HG03521 (cell line): ENCODE measurements around the gene SIRPA.

ENCODE experiments used
- ATAC-seq: cut with Tn5 transposase; IDR thresholded peaks from one replicate; pipeline ENCODE4 v1.9.1; 2021; ENCODE audit warnings: mild to moderate bottlenecking, moderate library complexity; ENCODE audit not compliant: unreplicated experiment

SIRPA gene

DNA sequence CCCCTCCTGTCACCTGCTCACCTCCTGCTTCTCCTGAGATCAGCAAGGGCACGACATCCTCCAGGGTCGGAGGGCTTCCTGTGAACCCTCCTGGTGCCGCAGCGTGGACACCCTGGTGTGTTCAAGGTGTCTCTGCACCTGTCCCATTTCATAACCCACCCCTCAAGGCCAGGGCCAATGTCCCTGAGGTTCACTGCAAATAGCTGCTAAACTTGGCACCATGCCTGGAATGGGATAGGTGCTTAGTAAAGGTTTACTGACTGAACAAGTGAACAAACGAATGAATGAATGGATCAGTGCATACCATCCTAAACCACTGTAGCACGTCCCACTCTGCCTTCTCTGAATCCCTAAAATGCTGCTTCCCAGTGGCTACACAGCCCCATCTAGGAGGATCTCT is 35.0 kb downstream of the SIRPA start:
- no peak for ATAC-seq

DNA sequence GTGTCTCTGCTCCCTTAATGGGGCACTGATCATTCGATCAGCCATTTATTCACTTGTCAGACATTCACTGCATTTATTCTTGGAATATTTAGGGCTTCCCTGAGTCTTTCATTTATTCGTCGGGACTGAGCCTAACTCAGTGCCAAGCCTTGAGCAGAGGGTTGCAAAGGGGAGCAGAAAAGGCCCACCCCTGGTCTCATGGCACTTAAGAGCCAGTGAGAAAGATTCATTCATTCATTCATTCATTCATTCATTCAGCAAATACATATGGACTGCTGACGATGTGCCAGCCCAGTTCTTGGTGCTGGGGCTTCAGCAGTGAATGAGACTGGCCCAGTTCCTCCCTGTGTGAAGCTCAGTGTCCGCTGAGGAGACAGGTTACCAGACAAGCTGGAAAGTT is 36.6 kb downstream of the SIRPA start:
- ATAC-seq = no peak

DNA sequence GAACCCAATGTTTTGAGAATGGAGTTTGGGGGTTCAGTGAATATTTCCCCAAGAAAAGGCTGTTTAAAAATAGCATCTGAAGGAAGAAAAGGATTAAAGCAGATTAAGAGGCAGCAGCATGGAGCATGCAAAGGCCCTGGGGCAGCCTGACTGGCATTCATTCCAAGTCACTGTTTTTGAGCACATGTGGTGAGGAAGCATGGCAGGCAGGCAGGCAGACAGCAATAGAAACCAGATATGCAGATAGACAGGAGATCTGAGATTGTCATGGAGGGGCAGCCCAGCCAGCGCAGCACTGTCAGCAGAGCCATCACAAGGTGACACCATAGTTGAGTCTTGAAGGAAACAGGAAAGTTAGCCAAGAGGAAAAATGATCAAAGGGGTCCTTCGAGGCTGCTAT is 37.8 kb downstream of the SIRPA start:
- no peak for ATAC-seq

DNA sequence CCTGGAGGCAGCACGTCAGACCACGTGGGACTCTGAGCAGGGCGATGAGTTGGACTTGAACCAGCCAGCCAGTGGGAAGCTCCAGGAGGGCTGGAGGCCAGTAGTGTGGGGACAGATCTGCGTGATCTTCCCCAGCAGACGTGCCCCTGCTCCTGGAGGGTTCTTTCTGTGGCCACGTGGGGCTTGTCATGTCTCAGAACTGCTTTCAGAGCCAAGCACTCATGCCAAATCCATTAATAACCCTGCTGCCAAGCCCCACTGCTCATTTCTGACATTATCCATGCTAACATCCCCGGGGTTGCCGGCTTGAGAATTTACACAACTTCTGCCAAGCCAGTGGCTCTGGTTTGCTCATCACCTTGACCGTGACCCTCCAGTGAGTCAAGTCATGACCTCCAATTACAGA is 38.3 kb downstream of the SIRPA start:
- ATAC-seq = no peak

DNA sequence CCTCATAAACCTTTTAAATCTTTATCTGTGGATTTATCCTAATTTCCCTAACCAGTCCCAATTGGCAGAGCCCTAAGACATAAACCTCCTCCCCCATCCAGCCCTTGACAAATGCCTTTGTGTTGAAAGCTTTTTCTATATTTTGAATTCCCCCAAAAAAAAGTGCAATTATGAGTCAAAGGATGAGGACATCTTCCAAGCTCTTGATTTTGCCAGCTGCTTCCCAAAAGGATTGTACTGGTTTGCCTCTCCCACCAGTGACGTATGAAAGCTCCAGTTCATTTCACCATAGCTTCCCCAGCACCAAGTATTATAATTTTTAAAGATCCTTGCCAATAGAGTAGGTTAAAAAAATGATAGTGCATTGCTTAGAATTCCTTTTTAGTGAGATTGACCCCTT is 38.9 kb downstream of the SIRPA start:
- ATAC-seq = no peak

DNA sequence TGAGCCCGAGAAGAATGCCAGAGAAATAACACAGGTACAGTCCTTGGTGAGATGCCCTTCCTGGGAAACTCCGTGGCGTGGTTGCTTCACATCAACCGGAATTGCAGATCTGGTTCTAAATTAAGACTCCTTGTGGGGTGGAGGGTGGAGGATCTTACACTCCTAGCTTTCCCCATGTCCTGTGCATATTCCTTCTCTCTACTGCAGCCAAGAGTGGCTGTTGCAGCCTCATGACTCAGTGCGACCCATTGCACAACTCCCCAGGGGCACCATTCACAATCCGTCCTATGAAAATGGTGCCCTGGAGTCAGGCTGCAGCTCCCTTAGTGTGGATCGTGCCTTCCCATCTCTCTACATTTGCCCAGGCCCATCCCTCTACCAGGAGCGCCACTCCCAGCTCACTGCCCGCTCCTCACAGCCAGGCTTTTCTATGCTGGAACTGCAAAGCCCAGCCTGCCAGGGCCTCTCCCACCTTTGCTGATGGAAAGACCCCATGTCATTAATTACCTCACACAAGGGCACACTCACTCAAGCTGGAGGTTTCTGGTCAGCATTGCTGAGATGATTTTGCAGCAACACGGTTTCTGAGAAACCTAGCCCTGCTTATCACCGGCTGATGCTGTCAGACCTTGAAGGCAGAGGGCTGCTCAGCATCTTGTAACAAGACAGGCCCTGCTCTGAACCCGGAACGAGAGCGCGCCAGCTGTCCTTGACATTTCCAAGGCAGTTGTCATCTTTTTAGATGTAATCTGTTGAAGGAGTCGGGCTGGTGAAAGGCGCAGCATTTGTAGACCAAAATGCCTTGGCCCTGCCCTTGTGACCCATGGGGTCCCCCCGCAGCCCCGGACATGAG is 39.7 kb downstream of the SIRPA start:
- no peak for ATAC-seq

DNA sequence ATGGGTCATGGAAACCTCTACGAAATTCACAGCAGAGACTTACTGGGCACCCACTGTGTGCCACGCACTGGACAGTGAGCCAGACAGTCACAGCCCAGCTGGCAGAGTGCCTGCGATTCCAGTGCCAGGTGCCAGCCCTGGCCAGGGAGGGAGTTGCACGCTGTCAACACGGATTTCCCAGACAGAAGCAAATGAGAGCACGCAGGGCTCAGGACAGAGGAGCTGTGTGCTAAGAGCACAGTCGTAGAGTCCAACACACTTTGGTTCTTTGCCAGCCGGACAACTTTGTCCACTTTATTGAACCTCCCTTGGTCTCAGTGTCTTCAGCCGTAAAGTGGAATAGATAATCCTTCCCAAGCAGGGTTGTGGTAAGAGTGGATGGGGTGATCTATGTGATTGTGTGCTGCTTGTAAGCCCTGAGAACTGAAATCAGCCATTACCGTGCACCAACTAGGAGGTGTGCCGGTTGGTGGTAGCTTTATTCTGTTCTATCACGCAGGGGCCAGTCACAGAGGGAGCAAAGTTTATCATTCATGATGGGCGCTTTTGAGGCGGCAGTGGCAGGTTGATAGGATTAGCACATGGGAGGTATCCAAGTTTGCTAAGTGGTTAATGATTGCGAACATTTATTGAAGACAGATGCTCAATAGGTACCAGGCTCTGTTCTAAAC is 40.6 kb downstream of the SIRPA start:
- no peak for ATAC-seq

DNA sequence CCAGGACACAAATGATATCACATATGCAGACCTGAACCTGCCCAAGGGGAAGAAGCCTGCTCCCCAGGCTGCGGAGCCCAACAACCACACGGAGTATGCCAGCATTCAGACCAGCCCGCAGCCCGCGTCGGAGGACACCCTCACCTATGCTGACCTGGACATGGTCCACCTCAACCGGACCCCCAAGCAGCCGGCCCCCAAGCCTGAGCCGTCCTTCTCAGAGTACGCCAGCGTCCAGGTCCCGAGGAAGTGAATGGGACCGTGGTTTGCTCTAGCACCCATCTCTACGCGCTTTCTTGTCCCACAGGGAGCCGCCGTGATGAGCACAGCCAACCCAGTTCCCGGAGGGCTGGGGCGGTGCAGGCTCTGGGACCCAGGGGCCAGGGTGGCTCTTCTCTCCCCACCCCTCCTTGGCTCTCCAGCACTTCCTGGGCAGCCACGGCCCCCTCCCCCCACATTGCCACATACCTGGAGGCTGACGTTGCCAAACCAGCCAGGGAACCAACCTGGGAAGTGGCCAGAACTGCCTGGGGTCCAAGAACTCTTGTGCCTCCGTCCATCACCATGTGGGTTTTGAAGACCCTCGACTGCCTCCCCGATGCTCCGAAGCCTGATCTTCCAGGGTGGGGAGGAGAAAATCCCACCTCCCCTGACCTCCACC is 42.2 kb downstream of the SIRPA start:
- ATAC-seq = no peak

DNA sequence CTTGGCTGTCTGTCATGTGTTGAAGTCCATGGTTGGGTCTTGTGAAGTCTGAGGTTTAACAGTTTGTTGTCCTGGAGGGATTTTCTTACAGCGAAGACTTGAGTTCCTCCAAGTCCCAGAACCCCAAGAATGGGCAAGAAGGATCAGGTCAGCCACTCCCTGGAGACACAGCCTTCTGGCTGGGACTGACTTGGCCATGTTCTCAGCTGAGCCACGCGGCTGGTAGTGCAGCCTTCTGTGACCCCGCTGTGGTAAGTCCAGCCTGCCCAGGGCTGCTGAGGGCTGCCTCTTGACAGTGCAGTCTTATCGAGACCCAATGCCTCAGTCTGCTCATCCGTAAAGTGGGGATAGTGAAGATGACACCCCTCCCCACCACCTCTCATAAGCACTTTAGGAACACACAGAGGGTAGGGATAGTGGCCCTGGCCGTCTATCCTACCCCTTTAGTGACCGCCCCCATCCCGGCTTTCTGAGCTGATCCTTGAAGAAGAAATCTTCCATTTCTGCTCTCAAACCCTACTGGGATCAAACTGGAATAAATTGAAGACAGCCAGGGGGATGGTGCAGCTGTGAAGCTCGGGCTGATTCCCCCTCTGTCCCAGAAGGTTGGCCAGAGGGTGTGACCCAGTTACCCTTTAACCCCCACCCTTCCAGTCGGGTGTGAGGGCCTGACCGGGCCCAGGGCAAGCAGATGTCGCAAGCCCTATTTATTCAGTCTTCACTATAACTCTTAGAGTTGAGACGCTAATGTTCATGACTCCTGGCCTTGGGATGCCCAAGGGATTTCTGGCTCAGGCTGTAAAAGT is 43.5 kb downstream of the SIRPA start:
- ATAC-seq = no peak

DNA sequence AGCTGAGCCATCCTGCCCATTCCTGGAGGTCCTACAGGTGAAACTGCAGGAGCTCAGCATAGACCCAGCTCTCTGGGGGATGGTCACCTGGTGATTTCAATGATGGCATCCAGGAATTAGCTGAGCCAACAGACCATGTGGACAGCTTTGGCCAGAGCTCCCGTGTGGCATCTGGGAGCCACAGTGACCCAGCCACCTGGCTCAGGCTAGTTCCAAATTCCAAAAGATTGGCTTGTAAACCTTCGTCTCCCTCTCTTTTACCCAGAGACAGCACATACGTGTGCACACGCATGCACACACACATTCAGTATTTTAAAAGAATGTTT is 44.0 kb downstream of the SIRPA start:
- ATAC-seq = no peak

DNA sequence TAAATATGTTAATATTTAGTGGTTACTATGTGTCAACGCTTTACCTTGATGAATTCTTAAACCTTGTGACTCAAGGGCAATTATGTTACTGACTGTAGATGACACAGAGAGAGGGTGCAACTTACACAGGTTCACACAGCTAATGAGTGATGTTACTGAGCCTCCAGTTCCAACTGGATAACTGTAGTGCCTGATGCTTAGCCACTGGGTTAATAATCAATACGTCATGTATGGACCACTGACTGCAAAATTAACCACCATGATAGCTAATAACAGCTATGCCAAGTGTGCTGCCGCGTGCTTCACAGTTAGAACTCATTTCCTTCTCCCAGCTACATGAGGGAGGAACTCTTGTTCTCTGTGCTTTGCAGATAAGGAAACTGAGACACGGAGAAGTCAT is 45.4 kb downstream of the SIRPA start:
- no peak for ATAC-seq

DNA sequence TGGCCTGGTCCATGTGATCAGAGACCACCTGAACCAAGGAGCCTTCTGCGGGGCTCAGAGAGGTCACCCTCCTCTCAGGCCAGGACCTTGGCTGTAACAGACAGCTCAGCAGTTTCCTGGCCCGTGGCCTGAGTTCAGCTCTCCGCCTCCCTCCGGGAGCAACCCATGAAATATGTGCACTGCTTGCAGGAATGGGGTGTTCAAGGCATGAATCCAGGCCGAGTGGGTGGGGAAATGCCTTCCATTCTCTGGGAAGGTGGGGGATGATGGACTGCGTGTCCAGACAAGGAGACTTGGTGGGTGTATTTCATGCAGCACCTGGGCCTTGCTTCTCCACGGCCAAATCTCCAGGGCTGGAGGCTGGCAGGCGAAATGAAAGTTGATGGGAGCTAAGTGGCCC is 46.0 kb downstream of the SIRPA start:
- no peak for ATAC-seq

DNA sequence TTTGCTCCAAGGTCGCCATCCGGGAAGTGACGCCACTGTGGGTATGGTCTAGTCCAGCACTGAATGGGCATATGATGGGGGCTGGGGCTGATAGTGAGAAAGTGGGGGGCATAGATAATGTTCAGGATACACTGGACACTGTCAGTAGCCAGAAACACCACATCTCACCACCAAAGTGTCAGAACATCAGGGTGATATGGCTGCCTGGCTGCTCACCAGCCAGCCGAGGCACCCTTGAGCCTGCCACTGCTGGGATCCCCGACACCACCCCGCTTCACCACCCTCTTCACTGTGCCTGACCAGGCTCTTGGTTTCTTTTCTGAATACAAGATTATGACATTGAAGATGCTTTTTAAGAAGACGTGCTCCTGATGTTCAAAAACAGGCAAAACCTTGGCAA is 46.9 kb downstream of the SIRPA start:
- no peak for ATAC-seq

DNA sequence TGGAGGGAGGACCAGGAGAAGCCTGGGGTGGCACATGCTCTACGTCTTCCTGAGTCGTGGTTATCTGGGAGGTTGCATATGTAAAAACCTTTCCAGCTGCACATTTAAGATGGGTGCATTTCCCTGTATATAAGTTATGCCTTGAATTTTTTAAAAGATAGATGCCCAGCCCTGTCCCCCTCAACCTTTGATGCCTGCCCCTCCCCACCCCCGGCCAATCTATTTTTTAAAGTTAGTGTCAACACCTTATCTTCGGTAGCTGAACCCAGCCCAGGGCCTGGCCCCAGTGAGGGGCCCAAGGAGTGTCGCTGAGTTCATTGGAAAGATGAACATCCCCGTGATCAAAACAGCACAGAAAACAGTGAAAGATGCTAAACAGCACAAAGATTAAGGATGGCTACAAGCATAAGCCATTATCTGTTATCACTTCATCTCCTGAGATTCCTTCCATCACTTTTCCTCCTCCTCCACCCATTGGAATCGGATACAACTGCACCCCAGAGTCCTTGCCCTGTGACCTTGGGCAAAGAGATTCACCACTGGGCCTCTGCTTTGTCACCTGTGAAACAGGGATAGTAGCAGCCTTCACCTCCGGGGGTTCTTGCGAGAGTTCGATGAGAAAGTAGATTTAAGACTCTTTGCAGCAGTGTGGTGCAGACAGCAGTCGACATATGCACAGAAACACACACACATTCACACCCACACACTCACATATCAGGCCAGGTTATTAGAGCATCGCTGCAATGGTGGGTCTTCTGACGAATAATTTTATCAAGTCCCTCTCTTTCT is 47.5 kb downstream of the SIRPA start:
- no peak for ATAC-seq

DNA sequence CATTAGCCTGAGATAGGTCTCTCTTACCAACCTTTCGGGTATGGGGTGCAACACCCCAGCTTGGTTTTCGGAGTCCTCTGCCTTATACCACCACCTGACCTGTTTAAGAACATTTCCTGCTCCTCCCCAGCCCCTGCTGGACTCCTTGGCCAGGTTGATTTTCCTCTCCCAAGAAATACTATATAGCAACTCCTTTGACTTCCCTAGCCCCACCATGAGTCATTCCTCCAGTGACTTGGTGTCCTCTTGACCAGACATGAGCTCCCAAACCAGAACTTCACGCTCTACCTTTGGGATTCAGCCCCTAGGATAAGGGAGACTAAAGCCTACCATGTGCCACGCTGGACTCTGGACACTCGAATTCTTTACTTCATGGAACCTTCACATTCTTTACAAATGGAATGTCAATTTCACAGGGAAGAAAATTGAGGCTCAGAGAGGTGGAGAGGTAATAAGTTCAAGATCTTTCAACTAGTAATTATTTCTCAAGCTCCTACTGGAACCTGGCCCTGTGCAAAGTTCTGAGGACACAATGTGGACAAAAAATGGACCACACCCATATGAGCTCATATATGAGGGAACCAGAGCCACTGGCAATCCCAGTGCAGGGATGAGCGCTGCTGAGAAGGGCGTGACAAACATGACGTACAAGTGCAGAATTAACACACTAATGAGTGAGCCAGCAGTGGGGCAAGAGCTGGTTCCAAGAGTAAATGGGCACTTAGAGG is 48.2 kb downstream of the SIRPA start:
- ATAC-seq = no peak

DNA sequence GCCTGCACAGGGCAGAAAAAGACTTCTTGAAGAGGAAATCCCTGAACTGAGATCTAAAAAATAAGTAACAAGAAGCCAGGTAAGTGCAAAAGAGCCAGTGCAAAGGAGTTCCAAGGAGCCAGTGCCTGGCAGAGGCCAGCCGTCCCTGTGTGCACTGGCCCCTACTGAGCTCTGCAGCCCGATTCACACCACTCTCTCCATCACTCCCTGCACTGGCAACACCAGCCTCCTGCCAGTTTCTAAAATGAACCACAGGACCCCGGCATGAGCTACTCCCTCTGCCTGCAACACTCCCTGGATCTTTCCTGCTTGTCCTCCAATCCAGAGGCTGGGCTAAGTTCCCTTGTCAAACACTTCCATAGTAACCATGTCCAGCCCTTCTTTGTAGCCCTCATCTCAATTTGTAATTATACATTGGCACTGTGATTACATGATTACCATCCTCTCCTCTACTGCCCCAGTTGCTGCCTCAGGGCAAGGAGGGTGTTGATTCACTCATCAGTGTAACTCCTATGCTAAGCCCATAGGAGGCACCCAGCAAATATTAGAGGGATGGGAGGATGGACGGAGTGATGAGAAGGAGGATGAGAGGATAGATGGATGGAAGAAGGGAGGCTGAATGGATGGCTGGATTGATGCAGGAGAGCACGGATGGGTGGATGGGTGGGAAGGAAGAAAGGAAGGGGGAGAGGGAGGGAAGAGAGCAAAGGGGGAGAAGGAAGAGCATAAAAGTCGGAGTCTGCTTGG is 49.3 kb downstream of the SIRPA start:
- ATAC-seq = no peak

DNA sequence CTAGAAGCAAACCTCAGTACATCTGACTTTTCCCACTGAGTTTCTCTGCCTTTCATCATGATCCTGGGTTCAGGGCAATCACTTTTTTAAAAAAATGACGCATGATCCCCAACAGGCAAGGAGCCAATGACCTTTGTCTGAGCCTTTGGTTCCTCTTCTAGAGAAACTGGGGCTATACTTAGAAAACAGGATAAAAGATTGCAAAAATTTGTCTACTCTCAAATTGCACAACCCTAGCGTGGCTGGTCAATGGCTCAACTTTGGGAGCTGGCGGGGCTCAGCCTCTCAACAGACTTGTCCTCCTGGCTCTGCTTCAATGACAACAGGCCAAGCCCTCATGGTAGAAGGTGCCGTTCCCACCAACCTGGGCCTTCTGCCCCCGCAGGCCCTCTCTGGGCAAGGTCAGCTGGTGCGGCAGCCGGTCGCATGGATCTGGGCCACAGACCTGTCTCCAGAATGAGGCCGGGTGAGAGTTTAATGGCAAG is 50.0 kb downstream of the SIRPA start:
- ATAC-seq = no peak

DNA sequence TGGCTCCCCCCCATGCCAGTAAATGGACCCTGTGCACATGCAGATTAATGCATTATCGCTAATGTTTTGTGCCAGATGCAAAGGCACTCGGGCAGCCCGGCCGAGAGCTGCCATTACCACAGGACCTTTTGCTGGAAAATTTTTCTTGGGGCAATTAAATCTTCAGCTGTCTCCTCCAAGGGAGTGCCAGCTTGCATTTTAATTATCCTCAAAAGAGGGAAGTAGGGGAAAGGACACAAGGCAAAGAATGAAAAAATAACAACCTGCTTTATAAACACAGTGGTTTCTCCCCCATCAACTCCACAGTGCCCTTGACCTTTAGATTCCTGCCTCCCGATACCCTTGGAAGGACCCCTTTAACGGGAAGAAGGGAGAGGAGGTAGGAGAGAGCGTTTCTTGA is 50.5 kb downstream of the SIRPA start:
- ATAC-seq = no peak

DNA sequence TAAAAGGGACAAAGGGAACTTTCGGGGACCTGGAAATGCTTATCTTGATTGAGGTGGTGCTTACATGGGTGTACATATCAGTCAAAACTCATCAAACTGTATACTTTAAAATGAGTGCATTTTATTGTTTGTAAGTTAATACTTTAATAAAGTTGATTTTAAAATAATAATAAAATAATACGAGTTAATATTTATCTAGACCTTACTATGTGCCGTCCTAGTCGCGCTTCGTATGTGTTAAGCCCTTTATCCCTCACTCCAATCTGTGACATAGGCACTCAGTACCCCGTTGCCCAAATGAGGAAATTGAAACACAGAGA is 51.2 kb downstream of the SIRPA start:
- ATAC-seq = no peak
